ENCODE measurements around the gene ZC3H4. TPM values are rescaled to one million over a fixed set of nuclear protein-coding genes. Genes with fewer than 3 reads are reported as not detected.

Gene ZC3H4
- total RNA-seq, 1 experiment from 2014 or later: 41.8 TPM

DNA sequence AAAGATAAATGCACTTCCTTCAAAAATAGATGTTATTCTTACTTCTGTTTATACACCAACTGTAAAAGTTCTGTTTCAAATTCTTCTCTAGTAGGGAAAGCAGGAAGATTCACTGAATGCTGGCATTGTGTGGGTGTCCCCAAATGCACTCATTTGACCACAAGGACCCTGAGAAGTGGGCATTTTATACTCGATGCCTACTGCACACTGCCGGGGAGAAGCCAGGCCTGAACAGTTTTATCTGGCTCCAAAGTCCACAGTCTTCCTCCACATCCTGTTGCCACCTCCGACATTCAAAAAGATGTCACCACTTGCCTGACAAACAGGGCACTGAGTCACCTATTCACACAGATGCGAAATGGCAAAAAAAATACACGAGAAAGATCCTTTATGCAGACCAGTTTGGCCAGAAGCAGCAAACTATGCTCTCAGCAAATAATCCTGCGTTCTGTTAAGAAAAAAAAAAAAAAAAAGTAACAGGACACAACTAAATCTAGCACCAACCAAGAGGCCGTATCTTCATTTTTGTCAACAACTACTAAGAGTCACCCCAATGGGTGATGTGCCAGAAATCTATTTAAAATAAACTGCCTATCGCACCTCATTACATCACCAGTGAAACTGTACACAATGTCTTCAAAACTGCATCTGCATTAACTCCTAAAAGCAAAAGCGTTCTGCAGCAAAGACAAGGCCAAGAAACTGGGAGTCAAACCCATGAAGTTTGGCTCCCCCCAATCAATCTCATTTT is 6.2 kb downstream of the ZC3H4 start:
- H3K4me3 Mint-ChIP-seq (ENCODE audit: unreplicated experiment): peak overlapping the region; percentile 21
- no peaks in the 10 kb centered on the region for H3K27me3 Mint-ChIP-seq (ENCODE audit: insufficient read depth, unreplicated experiment)
- POLR2A ChIA-PET: interaction anchor here (0.9 to 5.2 kb wide), 8 partner anchors 8 to 137 kb away, joined by 3 to 49 read pairs (median 4); no protein-coding TSS in a partner anchor
- H3K9me3 Mint-ChIP-seq (ENCODE audit: unreplicated experiment): no peaks in the 10 kb centered on the region
- DNase-seq (ENCODE audit: unreplicated experiment): peak; percentile 21
- H3K36me3 Mint-ChIP-seq (ENCODE audit: insufficient read depth, unreplicated experiment): peaks cover 24% of the 10 kb centered on the region
- intact Hi-C loops (cut with micrococcal nuclease): no loop called here
- TF ChIP-seq, protein P1, sequence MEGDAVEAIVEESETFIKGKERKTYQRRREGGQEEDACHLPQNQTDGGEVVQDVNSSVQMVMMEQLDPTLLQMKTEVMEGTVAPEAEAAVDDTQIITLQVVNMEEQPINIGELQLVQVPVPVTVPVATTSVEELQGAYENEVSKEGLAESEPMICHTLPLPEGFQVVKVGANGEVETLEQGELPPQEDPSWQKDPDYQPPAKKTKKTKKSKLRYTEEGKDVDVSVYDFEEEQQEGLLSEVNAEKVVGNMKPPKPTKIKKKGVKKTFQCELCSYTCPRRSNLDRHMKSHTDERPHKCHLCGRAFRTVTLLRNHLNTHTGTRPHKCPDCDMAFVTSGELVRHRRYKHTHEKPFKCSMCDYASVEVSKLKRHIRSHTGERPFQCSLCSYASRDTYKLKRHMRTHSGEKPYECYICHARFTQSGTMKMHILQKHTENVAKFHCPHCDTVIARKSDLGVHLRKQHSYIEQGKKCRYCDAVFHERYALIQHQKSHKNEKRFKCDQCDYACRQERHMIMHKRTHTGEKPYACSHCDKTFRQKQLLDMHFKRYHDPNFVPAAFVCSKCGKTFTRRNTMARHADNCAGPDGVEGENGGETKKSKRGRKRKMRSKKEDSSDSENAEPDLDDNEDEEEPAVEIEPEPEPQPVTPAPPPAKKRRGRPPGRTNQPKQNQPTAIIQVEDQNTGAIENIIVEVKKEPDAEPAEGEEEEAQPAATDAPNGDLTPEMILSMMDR (IDR thresholded peaks at IDR 0.05; ENCODE audit: unreplicated experiment): no peak
- peaks cover 32% of the 10 kb centered on the region for H3K4me1 Mint-ChIP-seq (ENCODE audit: insufficient read depth, unreplicated experiment)
- BruUV-seq (replicated peaks): no TSS peak
- H3K27ac Mint-ChIP-seq (ENCODE audit: low read depth, unreplicated experiment): peak overlapping the region; percentile 99
- CTCF ChIA-PET: interaction anchor here (1.1 kb wide), 1 partner anchor 26 kb away, joined by 5 read pairs; no protein-coding TSS in a partner anchor

DNA sequence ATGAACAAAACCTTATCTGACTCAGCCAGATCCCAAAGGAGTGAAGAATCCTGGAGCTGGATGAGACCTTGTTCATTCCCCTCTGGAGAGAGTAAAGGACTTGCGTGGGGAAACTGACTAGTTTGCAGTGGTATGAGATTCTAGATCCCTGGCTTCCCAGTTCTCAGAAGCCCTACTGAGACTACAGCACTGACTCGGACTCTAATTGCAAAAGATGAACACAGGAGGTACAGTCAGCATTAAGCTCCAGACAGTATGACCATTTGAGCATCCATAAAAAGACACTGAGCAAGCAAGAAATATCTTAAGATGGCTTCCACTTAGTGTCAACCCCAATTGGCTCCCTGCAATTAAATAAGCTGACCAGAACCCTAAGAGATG is 6.8 kb downstream of the ZC3H4 start:
- CTCF ChIA-PET: no interaction called here
- H3K9me3 Mint-ChIP-seq (ENCODE audit: unreplicated experiment): no peaks in the 10 kb centered on the region
- peaks cover 32% of the 10 kb centered on the region for H3K4me1 Mint-ChIP-seq (ENCODE audit: insufficient read depth, unreplicated experiment)
- no TSS peak for BruUV-seq (replicated peaks)
- no peak for DNase-seq (ENCODE audit: unreplicated experiment)
- TF ChIP-seq, protein P1 (IDR thresholded peaks at IDR 0.05; ENCODE audit: unreplicated experiment): no peak
- POLR2A ChIA-PET: interaction anchor here (1.1 to 3.8 kb wide), 3 partner anchors 8 to 119 kb away, joined by 4 to 10 read pairs (median 4); no protein-coding TSS in a partner anchor
- H3K36me3 Mint-ChIP-seq (ENCODE audit: insufficient read depth, unreplicated experiment): peaks cover 27% of the 10 kb centered on the region
- no peaks in the 10 kb centered on the region for H3K27me3 Mint-ChIP-seq (ENCODE audit: insufficient read depth, unreplicated experiment)
- H3K27ac Mint-ChIP-seq (ENCODE audit: low read depth, unreplicated experiment): peak overlapping the region; percentile 99
- H3K4me3 Mint-ChIP-seq (ENCODE audit: unreplicated experiment): no peak overlapping the region
- intact Hi-C loops (cut with micrococcal nuclease): no loop called here

DNA sequence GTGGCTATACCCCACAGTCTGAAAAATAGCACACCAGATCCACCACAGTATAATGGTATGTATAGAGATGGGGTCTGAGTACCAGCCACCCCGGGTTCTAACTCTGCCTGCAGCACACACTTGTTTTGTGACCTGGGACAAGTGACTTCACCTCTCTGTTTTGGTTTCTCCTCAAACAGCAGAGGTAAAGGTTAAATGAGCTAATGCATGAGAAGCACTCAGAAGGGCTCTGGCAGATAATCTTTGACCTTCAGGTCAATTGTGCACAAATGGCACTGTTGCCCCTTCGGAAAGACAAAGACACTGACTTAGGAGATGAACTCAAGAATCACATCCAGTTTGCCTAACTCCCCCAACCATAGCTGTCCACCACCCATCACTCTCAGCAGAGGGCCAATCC is 7.7 kb downstream of the ZC3H4 start:
- H3K4me3 Mint-ChIP-seq (ENCODE audit: unreplicated experiment): no peak overlapping the region
- H3K27ac Mint-ChIP-seq (ENCODE audit: low read depth, unreplicated experiment): no peak overlapping the region
- no peaks in the 10 kb centered on the region for H3K9me3 Mint-ChIP-seq (ENCODE audit: unreplicated experiment)
- intact Hi-C loops (cut with micrococcal nuclease): no loop called here
- POLR2A ChIA-PET: interaction anchor here (1.6 to 3.8 kb wide), 2 partner anchors 9 to 10 kb away, joined by 4 to 10 read pairs; no protein-coding TSS in a partner anchor
- H3K4me1 Mint-ChIP-seq (ENCODE audit: insufficient read depth, unreplicated experiment): peaks cover 32% of the 10 kb centered on the region
- peaks cover 24% of the 10 kb centered on the region for H3K36me3 Mint-ChIP-seq (ENCODE audit: insufficient read depth, unreplicated experiment)
- TF ChIP-seq, protein P1 (IDR thresholded peaks at IDR 0.05; ENCODE audit: unreplicated experiment): no peak
- no TSS peak for BruUV-seq (replicated peaks)
- no peaks in the 10 kb centered on the region for H3K27me3 Mint-ChIP-seq (ENCODE audit: insufficient read depth, unreplicated experiment)
- no peak for DNase-seq (ENCODE audit: unreplicated experiment)
- CTCF ChIA-PET: interaction anchor here (0.6 kb wide), 1 partner anchor 141 kb away, joined by 3 read pairs; no protein-coding TSS in a partner anchor

GRCh38 chr19:47104680-47105079 is 8.9 kb downstream of the ZC3H4 start:
- intact Hi-C loops (cut with micrococcal nuclease): no loop called here
- peaks cover 20% of the 10 kb centered on the region for H3K36me3 Mint-ChIP-seq (ENCODE audit: insufficient read depth, unreplicated experiment)
- no peak overlapping the region for H3K27ac Mint-ChIP-seq (ENCODE audit: low read depth, unreplicated experiment)
- POLR2A ChIA-PET: interaction anchor here (0.6 to 3.8 kb wide), 3 partner anchors 9 to 1311 kb away, joined by 4 to 20 read pairs (median 10); partner anchors contain the start of gene ZC3H4
- peaks cover 28% of the 10 kb centered on the region for H3K4me1 Mint-ChIP-seq (ENCODE audit: insufficient read depth, unreplicated experiment)
- H3K27me3 Mint-ChIP-seq (ENCODE audit: insufficient read depth, unreplicated experiment): no peaks in the 10 kb centered on the region
- no peaks in the 10 kb centered on the region for H3K9me3 Mint-ChIP-seq (ENCODE audit: unreplicated experiment)
- no peak overlapping the region for H3K4me3 Mint-ChIP-seq (ENCODE audit: unreplicated experiment)
- CTCF ChIA-PET: interaction anchor here (0.7 kb wide), 1 partner anchor 168 kb away, joined by 3 read pairs; no protein-coding TSS in a partner anchor
- TF ChIP-seq, protein P1 (IDR thresholded peaks at IDR 0.05; ENCODE audit: unreplicated experiment): no peak
- no peak for DNase-seq (ENCODE audit: unreplicated experiment)
- BruUV-seq (replicated peaks): no TSS peak

Measured in MCF 10A (cell line).